Hepatocyte (in vitro differentiated cells): ENCODE measurements around the gene RNF4. TPM values are rescaled to one million over a fixed set of nuclear protein-coding genes. Genes with fewer than 3 reads are reported as not detected.

Experiments
- DNase-seq: peaks from one replicate; pipeline ENCODE4 v3.0.0-alpha.2; 2016; ENCODE audit warnings: low spot score
- H2AFZ ChIP-seq: fragments of 200-600 bp; sonication (generic); 2 replicates; pipeline ENCODE4 v1.6.0; 2016; ENCODE audit warnings: antibody characterized with exemption, mild to moderate bottlenecking
- H3K27ac ChIP-seq: fragments of 200-600 bp; sonication (generic); 2 replicates; pipeline ENCODE4 v1.5.1; 2016; ENCODE audit warnings: mild to moderate bottlenecking
- H3K27me3 ChIP-seq: fragments of 200-600 bp; sonication (generic); 2 replicates; pipeline ENCODE4 v1.6.1; 2016
- H3K36me3 ChIP-seq: fragments of 200-600 bp; sonication (generic); replicated peaks from 2 replicates; pipeline ENCODE4 v1.5.1; 2016; ENCODE audit warnings: low read depth; ENCODE audit not compliant: insufficient read depth
- H3K4me1 ChIP-seq: fragments of 200-600 bp; sonication (generic); 2 replicates; pipeline ENCODE4 v1.5.1; 2016; ENCODE audit warnings: mild to moderate bottlenecking, moderate library complexity; ENCODE audit not compliant: insufficient read depth
- H3K4me2 ChIP-seq: fragments of 200-600 bp; sonication (generic); 2 replicates; pipeline ENCODE4 v1.6.0; 2016
- H3K4me3 ChIP-seq: fragments of 200-600 bp; sonication (generic); 2 replicates; pipeline ENCODE4 v1.5.1; 2016; ENCODE audit warnings: mild to moderate bottlenecking
- H3K79me2 ChIP-seq: fragments of 200-600 bp; sonication (generic); 2 replicates; pipeline ENCODE4 v1.6.0; 2017; ENCODE audit warnings: mild to moderate bottlenecking
- H3K9me2 ChIP-seq: fragments of 200-600 bp; sonication (generic); replicated peaks from 2 replicates; pipeline ENCODE4 v1.6.0; 2017; ENCODE audit warnings: mild to moderate bottlenecking; ENCODE audit not compliant: insufficient read depth
- H3K9me3 ChIP-seq: fragments of 200-600 bp; sonication (generic); 2 replicates; pipeline ENCODE4 v1.5.1; 2016; ENCODE audit warnings: low read depth, mild to moderate bottlenecking
- H4K20me1 ChIP-seq: fragments of 200-600 bp; sonication (generic); 2 replicates; pipeline ENCODE4 v1.6.0; 2016; ENCODE audit warnings: mild to moderate bottlenecking; ENCODE audit not compliant: insufficient read depth, poor library complexity, severe bottlenecking
- CTCF ChIP-seq: fragments of 200-600 bp; sonication (generic); IDR thresholded peaks from 2 replicates; pipeline ENCODE4 v1.5.1; 2016; ENCODE audit warnings: antibody characterized with exemption, mild to moderate bottlenecking; ENCODE audit not compliant: poor library complexity
- EZH2 ChIP-seq: fragments of 200-600 bp; sonication (generic); IDR thresholded peaks from 2 replicates; pipeline ENCODE4 v1.6.1; 2016; ENCODE audit warnings: antibody characterized with exemption, mild to moderate bottlenecking, borderline replicate concordance
- EZH2phosphoT487 ChIP-seq: fragments of 200-600 bp; sonication (generic); IDR thresholded peaks from one replicate; pipeline ENCODE4 v1.6.1; 2018; ENCODE audit warnings: antibody characterized with exemption, mild to moderate bottlenecking, low read depth, moderate library complexity; ENCODE audit not compliant: unreplicated experiment, severe bottlenecking
- WGBS: methylation state at CpG from one replicate; pipeline ENCODE4 v1.1.6; 2016; ENCODE audit warnings: low lambda C conversion rate; ENCODE audit errors: missing lambda C conversion rate; 5-methylcytosine and 5-hydroxymethylcytosine counted together
- polyA plus RNA-seq: library from polyadenylated mRNA; unstranded; fragments of >200 nt; fragmentation: Nextera tagmentation; extraction: Ambion mirVana; gene quantifications from 2 replicates; pipeline ENCODE4 v1.2.1, GENCODE V29; 2016
- total RNA-seq: library from RNA; depleted of rRNA; stranded (reverse); fragments of >200 nt; gene quantifications from 2 replicates; pipeline ENCODE4 v1.2.3, GENCODE V29; 2014

RNF4 gene
- total and polyA plus RNA-seq, 2 experiments from 2014 or later = 42.4 to 50.3 TPM

- Histone ChIP-seq H3K4me3 (no peak overlapping the region), H3K27me3 (peaks cover 28% of the 10 kb centered on the region), H3K79me2 (no peaks in the 10 kb centered on the region), H3K36me3 (no peaks in the 10 kb centered on the region), H4K20me1 (no peaks in the 10 kb centered on the region), H2AFZ (no peak overlapping the region), H3K9me2 (no peaks in the 10 kb centered on the region), H3K27ac (no peak overlapping the region), H3K4me2 (no peak overlapping the region), H3K9me3 (no peaks in the 10 kb centered on the region), H3K4me1 (peaks cover 8% of the 10 kb centered on the region)
- WGBS = 85% methylated on average over 4 of the region's 4 CpGs
- no peak for DNase-seq
- TF ChIP-seq CTCF (no peak), EZH2 (no peak), EZH2phosphoT487 (no peak)
Measured at GRCh38 chr4:2423066-2423465, 45.8 kb upstream of the RNF4 start.

GRCh38 chr4:2423695-2424094 is 45.2 kb upstream of the RNF4 start:
- Histone ChIP-seq H3K27ac (no peak overlapping the region), H3K9me3 (no peaks in the 10 kb centered on the region), H3K79me2 (no peaks in the 10 kb centered on the region), H4K20me1 (no peaks in the 10 kb centered on the region), H3K36me3 (no peaks in the 10 kb centered on the region), H3K4me2 (no peak overlapping the region), H2AFZ (no peak overlapping the region), H3K9me2 (no peaks in the 10 kb centered on the region), H3K4me3 (no peak overlapping the region), H3K27me3 (peaks cover 28% of the 10 kb centered on the region), H3K4me1 (peaks cover 7% of the 10 kb centered on the region)
- 88% methylated on average over 10 of the region's 10 CpGs for WGBS
- TF ChIP-seq EZH2 (no peak), EZH2phosphoT487 (no peak), CTCF (no peak)
- DNase-seq = no peak

- H3K4me3 ChIP-seq = no peak overlapping the region
- H3K27ac ChIP-seq = no peak overlapping the region
- H3K36me3 ChIP-seq = no peaks in the 10 kb centered on the region
- H3K27me3 ChIP-seq = peaks cover 24% of the 10 kb centered on the region
- no peaks in the 10 kb centered on the region for H3K79me2 ChIP-seq
- TF ChIP-seq EZH2 (no peak), CTCF (no peak), EZH2phosphoT487 (no peak)
- H3K4me2 ChIP-seq = no peak overlapping the region
- H2AFZ ChIP-seq = no peak overlapping the region
- DNase-seq = no peak
- no peaks in the 10 kb centered on the region for H3K9me2 ChIP-seq
- no peaks in the 10 kb centered on the region for H3K9me3 ChIP-seq
- no peaks in the 10 kb centered on the region for H4K20me1 ChIP-seq
- WGBS = 78% methylated on average over 10 of the region's 10 CpGs
- peaks cover under 1% of the 10 kb centered on the region for H3K4me1 ChIP-seq
Measured at GRCh38 chr4:2424581-2424980, 44.3 kb upstream of the RNF4 start.

GRCh38 chr4:2425386-2426068 is 43.4 kb upstream of the RNF4 start:
- H3K27me3 ChIP-seq = peaks cover 15% of the 10 kb centered on the region
- no peak overlapping the region for H2AFZ ChIP-seq
- H3K4me2 ChIP-seq = no peak overlapping the region
- no peaks in the 10 kb centered on the region for H3K9me2 ChIP-seq
- WGBS = 92% methylated on average over 12 of the region's 13 CpGs
- H3K79me2 ChIP-seq = no peaks in the 10 kb centered on the region
- H3K36me3 ChIP-seq = no peaks in the 10 kb centered on the region
- no peak overlapping the region for H3K4me3 ChIP-seq
- H3K4me1 ChIP-seq = no peaks in the 10 kb centered on the region
- TF ChIP-seq EZH2phosphoT487 (no peak), CTCF (no peak), EZH2 (no peak)
- H3K9me3 ChIP-seq = no peaks in the 10 kb centered on the region
- H4K20me1 ChIP-seq = no peaks in the 10 kb centered on the region
- no peak for DNase-seq
- H3K27ac ChIP-seq = no peak overlapping the region
